GM12878 (cell line): ENCODE results near the gene TBC1D10A. TPM values are rescaled to one million over a fixed set of nuclear protein-coding genes. Genes with fewer than 3 reads are reported as not detected.

ENCODE experiments used
- ATAC-seq: fragments of 200-7000 bp; cut with Tn5 transposase; 3 replicates; pipeline ENCODE4 v1.9.1; 2020; ENCODE audit warnings: mild to moderate bottlenecking, moderate library complexity
- BruUV-seq: library from RNA; stranded (reverse); fragments of 400-500 nt; replicated peaks from 2 replicates; lab custom pipeline; 2021; lab: Mats Ljungman, UMichigan
- CTCF ChIA-PET: fragments of 300-600 bp; sonication (Branson Sonifier 250); formaldehyde crosslinking; extraction: SDS; loops from one replicate; lab custom pipeline; 2021; ENCODE audit warnings: inconsistent platforms; lab: Yijun Ruan, JAX
- POLR2A ChIA-PET: fragments of 350-600 bp; formaldehyde crosslinking; extraction: SDS; loops from one replicate; lab custom pipeline; 2021; ENCODE audit warnings: inconsistent platforms; lab: Charles Lee
- RAD21 ChIA-PET: fragments of 300-600 bp; sonication (Branson Sonifier 250); formaldehyde crosslinking; loops from one replicate; lab custom pipeline; 2023; ENCODE audit warnings: antibody characterized with exemption; ENCODE audit not compliant: unreplicated experiment; lab: Charles Lee
- SMC1A ChIA-PET: fragments of 300-600 bp; sonication (Branson Sonifier 250); formaldehyde crosslinking; loops from one replicate; lab custom pipeline; 2023; ENCODE audit not compliant: unreplicated experiment, uncharacterized antibody; lab: Charles Lee
- DNase-seq: peaks from one replicate; pipeline ENCODE4 v3.0.0-alpha.2; 2011; ENCODE audit warnings: low read depth, low spot score
- FAIRE-seq: peaks from 3 replicates; lab custom pipeline; 2011; peaks lifted over from hg19 to GRCh38; lab: Jason Lieb, UNC
- H2AFZ ChIP-seq: 2 replicates; pipeline ENCODE4 v1.6.0; 2011; ENCODE audit warnings: low read depth, low read length, control low read depth; ENCODE audit not compliant: control insufficient read depth
- H3K27ac ChIP-seq: 2 replicates; pipeline ENCODE4 v1.5.1; 2011; ENCODE audit warnings: control low read depth; ENCODE audit not compliant: control insufficient read depth, insufficient read depth
- H3K27me3 ChIP-seq, 2 experiments: replicated peaks in 1 of 2; 2 replicates each; pipeline versions ENCODE4 v1.6.0 to v1.6.1; 2011; ENCODE audit warnings: low read length in 1 of 2; ENCODE audit not compliant: control insufficient read depth in 2 of 2, insufficient read depth in 2 of 2
- H3K36me3 ChIP-seq, 2 experiments: 2 replicates each; pipeline ENCODE4 v1.5.1; 2011; ENCODE audit warnings: low read length in 1 of 2; ENCODE audit not compliant: control insufficient read depth in 2 of 2, insufficient read depth in 2 of 2
- H3K4me1 ChIP-seq: 2 replicates; pipeline ENCODE4 v1.6.1; 2011; ENCODE audit warnings: mild to moderate bottlenecking, low read length, moderate library complexity, mixed read lengths; ENCODE audit not compliant: control insufficient read depth, insufficient read depth
- H3K4me2 ChIP-seq: 2 replicates; pipeline ENCODE4 v1.6.0; 2011; ENCODE audit warnings: control low read depth; ENCODE audit not compliant: control insufficient read depth, insufficient read depth
- H3K4me3 ChIP-seq: fragments of 200-600 bp; sonication (generic); 2 replicates; pipeline ENCODE4 v1.5.1; 2016
- H3K79me2 ChIP-seq: 2 replicates; pipeline ENCODE4 v1.6.0; 2011; ENCODE audit warnings: low read length; ENCODE audit not compliant: control insufficient read depth, insufficient read depth
- H3K9ac ChIP-seq: 2 replicates; pipeline ENCODE4 v1.8.0; 2011; ENCODE audit warnings: low read length, control low read depth, mixed read lengths; ENCODE audit not compliant: control insufficient read depth, insufficient read depth
- H3K9me3 ChIP-seq: replicated peaks from 3 replicates; pipeline ENCODE4 v1.5.1; 2011; ENCODE audit warnings: mild to moderate bottlenecking, low read length; ENCODE audit not compliant: control insufficient read depth, insufficient read depth
- H4K20me1 ChIP-seq: 2 replicates; pipeline ENCODE4 v1.6.0; 2011; ENCODE audit not compliant: control insufficient read depth, insufficient read depth
- CTCF ChIP-seq, 3 experiments: IDR thresholded peaks in 2 of 3; conservative IDR thresholded peaks in 1 of 3; 2 replicates each; pipeline ENCODE4 v1.5.1; 2011; ENCODE audit warnings: low read depth in 3 of 3, low read length in 3 of 3, mild to moderate bottlenecking in 3 of 3, control low read depth in 2 of 3, moderate library complexity in 2 of 3, inconsistent platforms in 1 of 3, mixed read lengths in 1 of 3; ENCODE audit not compliant: control insufficient read depth in 2 of 3, insufficient read depth in 1 of 3; ENCODE audit errors: extremely low read depth in 1 of 3
- DPF2 ChIP-seq: fragments of 450-650 bp; IDR thresholded peaks from 2 replicates; pipeline ENCODE4 v1.6.1; 2017; ENCODE audit warnings: mild to moderate bottlenecking
- MEF2A ChIP-seq: IDR thresholded peaks from 2 replicates; pipeline ENCODE4 v1.6.1; 2011; ENCODE audit warnings: low read depth, mild to moderate bottlenecking, low read length, moderate library complexity; ENCODE audit not compliant: insufficient read depth
- NFYB ChIP-seq: IDR thresholded peaks from 2 replicates; pipeline ENCODE4 v1.6.1; 2011; ENCODE audit warnings: low read depth, mild to moderate bottlenecking, low read length, improper control_type of control experiment, moderate library complexity; ENCODE audit not compliant: insufficient read depth
- NRF1 ChIP-seq: conservative IDR thresholded peaks from 2 replicates; pipeline ENCODE4 v1.6.1; 2011; ENCODE audit warnings: mild to moderate bottlenecking, low read depth, low read length, improper control_type of control experiment
- RFX5 ChIP-seq: IDR thresholded peaks from 2 replicates; pipeline ENCODE4 v1.6.1; 2011; ENCODE audit warnings: low read depth, low read length, improper control_type of control experiment
- TARDBP ChIP-seq: IDR thresholded peaks from 2 replicates; pipeline ENCODE4 v1.6.1; 2016; ENCODE audit warnings: borderline replicate concordance
- USF2 ChIP-seq: IDR thresholded peaks from 2 replicates; pipeline ENCODE4 v1.6.1; 2011; ENCODE audit warnings: low read depth, low read length, improper control_type of control experiment, borderline replicate concordance
- WGBS: methylation state at CpG from one replicate; pipeline ENCODE4 v1.1.6; 2016; ENCODE audit warnings: low lambda C conversion rate; ENCODE audit not compliant: insufficient replicate concordance, insufficient coverage; ENCODE audit errors: missing lambda C conversion rate; 5-methylcytosine and 5-hydroxymethylcytosine counted together
- in situ Hi-C: fragments of 300-500 bp; cut with MboI; formaldehyde crosslinking; loops from 9 replicates; pipeline ENCODE4 v1.14.3; 2018; ENCODE audit warnings: mixed read lengths
- intact Hi-C: fragments of 100-400 bp; cut with micrococcal nuclease; formaldehyde crosslinking; loops from one replicate; pipeline ENCODE4 v1.14.2; 2022; ENCODE audit not compliant: unreplicated experiment
- polyA plus RNA-seq, 11 experiments: library from polyadenylated mRNA; depleted of rRNA in 4 of 11; unstranded in 6 of 11; stranded (reverse) in 5 of 11; fragments of >200 nt; fragmentation: Nextera tagmentation in 4 of 11; fragmentation: Illumina TruSeq in 1 of 11; extraction: Ambion mirVana in 4 of 11; extraction: Trizol in 1 of 11; gene quantifications; 1 replicate in 1 of 11; 2 replicates in 10 of 11; pipeline versions ENCODE4 v1.2.1 to v1.2.3, GENCODE V29; 2011 to 2016; ENCODE audit warnings: inconsistent platforms in 2 of 11, missing spikeins in 2 of 11, low read depth in 1 of 11
- total RNA-seq, 4 experiments: library from RNA; depleted of rRNA in 3 of 4; stranded (reverse); fragments of >200 nt in 3 of 4; fragmentation: Illumina TruSeq in 1 of 4; extraction: Trizol in 1 of 4; gene quantifications; 2 replicates each; pipeline versions ENCODE4 v1.2.1 to v1.2.3, GENCODE V29; 2013 to 2021
- TF ChIP-seq, protein P1 (sequence below): fragments of 450-650 bp; IDR thresholded peaks from 2 replicates; pipeline ENCODE4 v1.6.1; 2018; ENCODE audit warnings: borderline replicate concordance, mild to moderate bottlenecking; ENCODE audit not compliant: partially characterized antibody
- TF ChIP-seq, protein P2 (sequence below): fragments of 450-650 bp; IDR thresholded peaks from 2 replicates; pipeline ENCODE4 v1.6.1; 2017; ENCODE audit warnings: mild to moderate bottlenecking, moderate library complexity

Gene TBC1D10A
- total and polyA plus RNA-seq, 10 of the 15 experiments (the other 5 are each of a cell fraction or from before 2014, with no cell fraction given): 0.27 to 25.7 (median 15.3) TPM

GRCh38 chr22:30309951-30310741 lies 16.6 kb downstream of the TBC1D10A start:
- ChIA-PET SMC1A (interaction anchor here (0.6 to 9.7 kb wide), 12 partner anchors 9 to 112 kb away, joined by 3 to 92 read pairs (median 4); partner anchors contain the start of genes CASTOR1, CCDC157, RNF215 and SF3A1), CTCF (interaction anchor here (0.6 to 18.4 kb wide), 7 partner anchors 15 to 946 kb away, joined by 3 to 177 read pairs (median 4); partner anchors contain the start of genes CASTOR1 and TBC1D10A), RAD21 (interaction anchor here (0.6 to 8.2 kb wide), 9 partner anchors 15 to 115 kb away, joined by 3 to 88 read pairs (median 5); partner anchors contain the start of genes CASTOR1, CCDC157, RNF215 and SF3A1), POLR2A (interaction anchor here (0.5 to 16.1 kb wide), 10 partner anchors 11 to 114 kb away, joined by 3 to 198 read pairs (median 6); partner anchors contain the start of genes CCDC157, SF3A1 and TBC1D10A)
- peak overlapping the region; percentile 87 for H3K27ac ChIP-seq
- peaks cover 97% of the 10 kb centered on the region for H3K4me1 ChIP-seq
- peak overlapping the region; percentile 49; the same call in 1 of the 2 replicates for H3K9ac ChIP-seq
- DNase-seq (peak; percentile 58), FAIRE-seq (no peak), ATAC-seq (peak; percentile 69)
- H3K79me2 ChIP-seq: peaks cover 78% of the 10 kb centered on the region
- no TSS peak for BruUV-seq
- no peaks in the 10 kb centered on the region for H4K20me1 ChIP-seq
- intact Hi-C loops: loop anchor here (2.0 kb wide), 1 partner anchor 15 kb away; no protein-coding TSS in a partner anchor
- H3K4me3 ChIP-seq: 0 out of 2 replicates have a peak overlapping the region, but pooled peaks have one; percentile 7
- WGBS: 5% methylated on average over 7 of the region's 7 CpGs
- no peaks in the 10 kb centered on the region for H3K9me3 ChIP-seq
- in situ Hi-C loops: no loop called here
- H3K27me3 ChIP-seq: no peaks in the 10 kb centered on the region
- H3K4me2 ChIP-seq: peak overlapping the region; percentile 89
- H3K36me3 ChIP-seq: peaks cover 0 to under 1% of the 10 kb centered on the region in 2 experiments; a peak in 1 of 4 replicates
- H2AFZ ChIP-seq: no peak overlapping the region
- TF ChIP-seq MEF2A (0 out of 2 replicates have a peak, but pooled peaks have one; percentile 3), DPF2 (peak; percentile 70; the same call in 1 of the 2 replicates), NRF1 (no peak), NFYB (peak; percentile 71; the same call in 1 of the 2 replicates), USF2 (no peak; the same call in 1 of the 2 replicates), TARDBP (no peak), RFX5 (no peak), CTCF (IDR thresholded peaks at IDR 0.05 in 2 of 3, conservative IDR thresholded peaks at IDR 0.05 in 1 of 3; ENCODE audit: control insufficient read depth in 2 of 3, extremely low read depth in 1 of 3, insufficient read depth in 1 of 3, low read depth in 3 of 3, low read length in 3 of 3) (0 out of 6 replicates have a peak, but pooled peaks of 1 of the 3 experiments have one; percentile 1)
- TF ChIP-seq, protein P1, sequence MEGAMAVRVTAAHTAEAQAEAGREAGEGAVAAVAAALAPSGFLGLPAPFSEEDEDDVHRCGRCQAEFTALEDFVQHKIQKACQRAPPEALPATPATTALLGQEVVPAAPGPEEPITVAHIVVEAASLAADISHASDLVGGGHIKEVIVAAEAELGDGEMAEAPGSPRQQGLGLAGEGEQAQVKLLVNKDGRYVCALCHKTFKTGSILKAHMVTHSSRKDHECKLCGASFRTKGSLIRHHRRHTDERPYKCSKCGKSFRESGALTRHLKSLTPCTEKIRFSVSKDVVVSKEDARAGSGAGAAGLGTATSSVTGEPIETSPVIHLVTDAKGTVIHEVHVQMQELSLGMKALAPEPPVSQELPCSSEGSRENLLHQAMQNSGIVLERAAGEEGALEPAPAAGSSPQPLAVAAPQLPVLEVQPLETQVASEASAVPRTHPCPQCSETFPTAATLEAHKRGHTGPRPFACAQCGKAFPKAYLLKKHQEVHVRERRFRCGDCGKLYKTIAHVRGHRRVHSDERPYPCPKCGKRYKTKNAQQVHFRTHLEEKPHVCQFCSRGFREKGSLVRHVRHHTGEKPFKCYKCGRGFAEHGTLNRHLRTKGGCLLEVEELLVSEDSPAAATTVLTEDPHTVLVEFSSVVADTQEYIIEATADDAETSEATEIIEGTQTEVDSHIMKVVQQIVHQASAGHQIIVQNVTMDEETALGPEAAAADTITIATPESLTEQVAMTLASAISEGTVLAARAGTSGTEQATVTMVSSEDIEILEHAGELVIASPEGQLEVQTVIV: no peak
- TF ChIP-seq, protein P2, sequence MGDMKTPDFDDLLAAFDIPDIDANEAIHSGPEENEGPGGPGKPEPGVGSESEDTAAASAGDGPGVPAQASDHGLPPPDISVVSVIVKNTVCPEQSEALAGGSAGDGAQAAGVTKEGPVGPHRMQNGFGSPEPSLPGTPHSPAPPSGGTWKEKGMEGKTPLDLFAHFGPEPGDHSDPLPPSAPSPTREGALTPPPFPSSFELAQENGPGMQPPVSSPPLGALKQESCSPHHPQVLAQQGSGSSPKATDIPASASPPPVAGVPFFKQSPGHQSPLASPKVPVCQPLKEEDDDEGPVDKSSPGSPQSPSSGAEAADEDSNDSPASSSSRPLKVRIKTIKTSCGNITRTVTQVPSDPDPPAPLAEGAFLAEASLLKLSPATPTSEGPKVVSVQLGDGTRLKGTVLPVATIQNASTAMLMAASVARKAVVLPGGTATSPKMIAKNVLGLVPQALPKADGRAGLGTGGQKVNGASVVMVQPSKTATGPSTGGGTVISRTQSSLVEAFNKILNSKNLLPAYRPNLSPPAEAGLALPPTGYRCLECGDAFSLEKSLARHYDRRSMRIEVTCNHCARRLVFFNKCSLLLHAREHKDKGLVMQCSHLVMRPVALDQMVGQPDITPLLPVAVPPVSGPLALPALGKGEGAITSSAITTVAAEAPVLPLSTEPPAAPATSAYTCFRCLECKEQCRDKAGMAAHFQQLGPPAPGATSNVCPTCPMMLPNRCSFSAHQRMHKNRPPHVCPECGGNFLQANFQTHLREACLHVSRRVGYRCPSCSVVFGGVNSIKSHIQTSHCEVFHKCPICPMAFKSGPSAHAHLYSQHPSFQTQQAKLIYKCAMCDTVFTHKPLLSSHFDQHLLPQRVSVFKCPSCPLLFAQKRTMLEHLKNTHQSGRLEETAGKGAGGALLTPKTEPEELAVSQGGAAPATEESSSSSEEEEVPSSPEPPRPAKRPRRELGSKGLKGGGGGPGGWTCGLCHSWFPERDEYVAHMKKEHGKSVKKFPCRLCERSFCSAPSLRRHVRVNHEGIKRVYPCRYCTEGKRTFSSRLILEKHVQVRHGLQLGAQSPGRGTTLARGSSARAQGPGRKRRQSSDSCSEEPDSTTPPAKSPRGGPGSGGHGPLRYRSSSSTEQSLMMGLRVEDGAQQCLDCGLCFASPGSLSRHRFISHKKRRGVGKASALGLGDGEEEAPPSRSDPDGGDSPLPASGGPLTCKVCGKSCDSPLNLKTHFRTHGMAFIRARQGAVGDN: peak; percentile 92
